ENCODE results near the gene HELLS. TPM values are rescaled to one million over a fixed set of nuclear protein-coding genes. Genes with fewer than 3 reads are reported as not detected.

The HELLS gene
- total and polyA plus RNA-seq, 2 of the 8 experiments (the other 6 are each of a cell fraction or from before 2014, with no cell fraction given): 147 to 371 TPM

DNA sequence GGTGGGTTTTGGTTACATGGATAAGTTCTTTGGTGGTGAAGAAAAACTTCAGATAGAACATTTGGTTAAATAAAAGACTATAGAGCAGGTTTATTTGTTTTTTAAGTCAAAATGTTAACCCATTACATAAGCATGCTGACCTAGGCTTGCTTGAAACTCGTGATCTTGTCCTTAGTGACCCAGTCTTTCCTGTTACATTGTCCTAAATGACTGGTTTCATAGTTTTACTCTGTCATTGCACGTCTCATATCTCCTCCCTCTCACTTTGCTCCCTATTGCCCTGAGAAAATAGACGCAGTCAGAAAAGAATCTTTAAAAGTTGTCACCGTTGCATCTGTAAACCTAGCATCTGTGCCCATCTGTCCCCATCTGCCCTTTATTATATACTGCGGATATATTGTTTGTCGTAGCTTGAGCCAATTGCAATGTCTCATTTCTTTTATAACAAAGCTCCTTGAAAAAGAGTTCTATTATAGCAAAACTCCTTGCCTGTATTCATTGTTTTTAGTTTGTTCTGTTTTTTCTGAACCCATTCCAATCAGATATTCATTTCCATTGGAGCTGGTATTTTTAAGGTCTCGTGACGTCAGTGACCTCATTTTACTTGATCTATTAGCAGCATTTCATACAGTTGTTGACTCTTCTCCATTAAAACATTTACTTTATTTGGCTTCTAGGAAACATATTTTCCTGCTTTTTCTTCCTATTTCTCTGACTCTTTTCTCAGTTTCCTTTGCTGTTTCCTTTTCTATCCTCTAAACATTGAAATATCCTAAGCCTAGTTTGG lies 57.3 kb downstream of the HELLS start (continued):
- TF ChIP-seq TAF7 (optimal IDR thresholded peaks at IDR 0.05; ENCODE audit: borderline replicate concordance, low read depth, low read length): no peak
- no peak for TF ChIP-seq SIRT6 (IDR thresholded peaks at IDR 0.05; ENCODE audit: low read length)
- TF ChIP-seq NANOG (IDR thresholded peaks at IDR 0.05; ENCODE audit: insufficient read depth, low read depth, low read length, poor library complexity, severe bottlenecking): no peak
- TF ChIP-seq GTF2F1 (IDR thresholded peaks at IDR 0.05; ENCODE audit: borderline replicate concordance, low read depth, low read length): no peak
- no peak for TF ChIP-seq BACH1 (IDR thresholded peaks at IDR 0.05; ENCODE audit: low read length)
- TF ChIP-seq CHD1 (IDR thresholded peaks at IDR 0.05; ENCODE audit: low read depth, low read length): no peak
- no peak for TF ChIP-seq RNF2 (IDR thresholded peaks at IDR 0.05; ENCODE audit: borderline replicate concordance, low read depth, low read length, missing control alignments, poor library complexity, severe bottlenecking)
- TF ChIP-seq, protein P1, sequence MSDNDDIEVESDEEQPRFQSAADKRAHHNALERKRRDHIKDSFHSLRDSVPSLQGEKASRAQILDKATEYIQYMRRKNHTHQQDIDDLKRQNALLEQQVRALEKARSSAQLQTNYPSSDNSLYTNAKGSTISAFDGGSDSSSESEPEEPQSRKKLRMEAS (IDR thresholded peaks at IDR 0.05): no peak

All from H1 (cell line).